Activated CD8-positive, alpha-beta memory T cell treated with anti-CD3 and anti-CD28 coated beads for 4 hours (primary cell): ENCODE data around the gene POP5.
A peak's percentile ranks its signal among the peaks of the same experiment; 100 is the strongest.
"Not testable (repeated sequence)": the region's sequence is repeated elsewhere in the genome, so short reads cannot be mapped to it uniquely, and the experiment has no call there.

Experiments
- DNase-seq, 2 donors: peaks; one replicate each; pipeline ENCODE4 v3.0.0-alpha.2; 2020; ENCODE audit warnings: low read depth in 2 of 2

Gene POP5

GRCh38 chr12:120536064-120536791 lies 45.0 kb downstream of the POP5 start:
- DNase-seq: no peak

GRCh38 chr12:120534703-120535655 lies 46.2 kb downstream of the POP5 start:
- peak in 1 of 2 donors; percentile 13 for DNase-seq

GRCh38 chr12:120534203-120534702 lies 46.9 kb downstream of the POP5 start, which contains the start of gene RNF10:
RNF10 (plus strand) TSS chr12:120534356; CDS start chr12:120534812, 456 bp downstream.
- peak; percentile 36 to 51 for DNase-seq

GRCh38 chr12:120532701-120533238 lies 48.4 kb downstream of the POP5 start:
- no peak for DNase-seq

- DNase-seq: not testable (repeated sequence)
Observed at GRCh38 chr12:120530418-120530761, 50.8 kb downstream of the POP5 start.

- DNase-seq: no peak
Observed at GRCh38 chr12:120529641-120530417, 51.4 kb downstream of the POP5 start.

GRCh38 chr12:120528861-120529525 lies 52.2 kb downstream of the POP5 start, which contains the start of gene COQ5:
COQ5 (minus strand) TSS chr12:120529158; CDS start chr12:120529141, 17 bp downstream.
- DNase-seq: peak; percentile 72
